Fibroblast of the aortic adventitia (primary cell): ENCODE results near the gene ASF1A. TPM values are rescaled to one million over a fixed set of nuclear protein-coding genes. Genes with fewer than 3 reads are reported as not detected.

Source experiments
- DNase-seq: peaks from one replicate; pipeline ENCODE4 v3.0.0-alpha.2; 2010; ENCODE audit warnings: low read depth
- H3K4me3 ChIP-seq: 2 replicates; pipeline ENCODE4 v1.5.1; 2011; ENCODE audit warnings: low read depth, mild to moderate bottlenecking, control low read depth, low read length, moderate library complexity
- CTCF ChIP-seq: IDR thresholded peaks from 2 replicates; pipeline ENCODE4 v1.5.1; 2011; ENCODE audit warnings: mild to moderate bottlenecking, low read length, control low read depth, inconsistent platforms; ENCODE audit not compliant: insufficient read depth
- total RNA-seq: library from RNA; depleted of rRNA; stranded (reverse); fragments of >200 nt; gene quantifications from 2 replicates; pipeline ENCODE4 v1.2.3, GENCODE V29; 2012; ENCODE audit warnings: low replicate concordance

The ASF1A gene
- 13.7 and 26.1 TPM in 2 replicates for total RNA-seq

- peak; percentile 99 for DNase-seq
- H3K4me3 ChIP-seq, result peak within 1 kb of the TSS; percentile 87
- TF ChIP-seq CTCF, result peak; percentile 64
Measured at GRCh38 chr6:118893807-118894424, at the start of gene ASF1A. ASF1A (plus strand) TSS chr6:118894152; CDS start chr6:118894414, 262 bp downstream.

GRCh38 chr6:118844915-118845314, 49.0 kb upstream of the ASF1A start:
- TF ChIP-seq CTCF, result no peak
- H3K4me3 ChIP-seq, result no peak overlapping the region
- DNase-seq, result no peak

GRCh38 chr6:118853408-118853807, 40.5 kb upstream of the ASF1A start:
- TF ChIP-seq CTCF, result no peak
- DNase-seq, result no peak
- no peak overlapping the region for H3K4me3 ChIP-seq

GRCh38 chr6:118856301-118856700, 37.7 kb upstream of the ASF1A start:
- no peak for TF ChIP-seq CTCF
- no peak for DNase-seq
- H3K4me3 ChIP-seq, result no peak overlapping the region

GRCh38 chr6:118859517-118860064, 34.4 kb upstream of the ASF1A start:
- DNase-seq, result no peak
- TF ChIP-seq CTCF, result no peak
- H3K4me3 ChIP-seq, result no peak overlapping the region

GRCh38 chr6:118860363-118860762, 33.6 kb upstream of the ASF1A start:
- DNase-seq, result no peak
- H3K4me3 ChIP-seq, result no peak overlapping the region
- TF ChIP-seq CTCF, result no peak
